Measurements from ENCODE around the gene KRT36.

GRCh38 chr17:41492351-41492750 lies 2.6 kb upstream of the KRT36 start:
- TF ChIP-seq CTCF (IDR thresholded peaks at IDR 0.05) (no peak), POLR2AphosphoS5 (IDR thresholded peaks at IDR 0.05) (no peak), POLR2A (IDR thresholded peaks at IDR 0.05) (no peak), EP300 (IDR thresholded peaks at IDR 0.05) (no peak)
